Gastrocnemius medialis (tissue), 4 donors: ENCODE measurements around the gene PTPRN2. TPM values are rescaled to one million over a fixed set of nuclear protein-coding genes. Genes with fewer than 3 reads are reported as not detected.

Experiments used
- ATAC-seq, 2 donors: fragments of 150-250 bp; one replicate each; pipeline ENCODE4 v1.9.1; 2016
- DNase-seq, 2 donors: peaks; one replicate each; pipeline ENCODE4 v3.0.0-alpha.2; 2019
- H3K27ac ChIP-seq, 4 donors: fragments of 200-600 bp; sonication (generic); 1 replicate in 1 of 4; 2 replicates in 3 of 4; pipeline ENCODE4 v1.5.1; 2016 to 2018; ENCODE audit warnings: mild to moderate bottlenecking in 2 of 4, moderate library complexity in 1 of 4
- H3K27me3 ChIP-seq, 3 donors: fragments of 200-600 bp; sonication (generic) in 2 of 3; 1 replicate in 1 of 3; 2 replicates in 2 of 3; pipeline versions ENCODE4 v1.5.1 to v1.6.0; 2016 to 2019; ENCODE audit warnings: mild to moderate bottlenecking in 1 of 3, moderate library complexity in 1 of 3
- H3K36me3 ChIP-seq, 2 donors: fragments of 200-600 bp; sonication (generic) in 1 of 2; one replicate each; pipeline ENCODE4 v1.5.1; 2017 to 2018
- H3K4me1 ChIP-seq, 2 donors: fragments of 200-600 bp; sonication (generic) in 1 of 2; one replicate each; pipeline ENCODE4 v1.5.1; 2016 to 2017; ENCODE audit warnings: mild to moderate bottlenecking in 2 of 2
- H3K4me3 ChIP-seq, 4 donors: fragments of 200-600 bp; sonication (generic) in 3 of 4; 1 replicate in 1 of 4; 2 replicates in 3 of 4; pipeline ENCODE4 v1.5.1; 2016 to 2019; ENCODE audit warnings: mild to moderate bottlenecking in 2 of 4
- H3K9me3 ChIP-seq, 3 donors: fragments of 200-600 bp; sonication (generic) in 2 of 3; 1 replicate in 1 of 3; 2 replicates in 2 of 3; pipeline ENCODE4 v1.5.1; 2016 to 2019
- CTCF ChIP-seq, 5 experiments: fragments of 450-650 bp in 3 of 5; fragments of 200-600 bp in 2 of 5; sonication (generic) in 2 of 5; IDR thresholded peaks in 4 of 5; conservative IDR thresholded peaks in 1 of 5; 1 replicate in 4 of 5; 2 replicates in 1 of 5; pipeline ENCODE4 v1.5.1; 2016 to 2019; ENCODE audit warnings: antibody characterized with exemption in 5 of 5, mild to moderate bottlenecking in 3 of 5, moderate library complexity in 3 of 5
- POLR2A ChIP-seq, 2 donors: fragments of 450-650 bp; IDR thresholded peaks; one replicate each; pipeline ENCODE4 v1.6.1; 2017; ENCODE audit warnings: antibody characterized with exemption in 2 of 2, mild to moderate bottlenecking in 2 of 2, moderate library complexity in 2 of 2
- in situ Hi-C, 4 donors: fragments of 200-750 bp; cut with MboI; loops; one replicate each; pipeline versions ENCODE4 v1.15.0 to v1.8.0; 2017; ENCODE audit warnings: low sequenced_read_pairs in 4 of 4
- intact Hi-C: fragments of 100-400 bp; cut with DNase I; formaldehyde crosslinking; loops from one replicate; pipeline ENCODE4 v1.15.1; 2023; ENCODE audit warnings: low total_unique reads
- total RNA-seq, 4 donors: library from RNA; depleted of rRNA; stranded (reverse); fragments of >200 nt; gene quantifications; one replicate each; pipeline versions ENCODE4 v1.1.0 to v1.2.3, GENCODE V29; 2016

PTPRN2 gene
- total RNA-seq, 4 donors from 2014 or later: 0.66 to 0.85 (median 0.81) TPM

- no peak for TF ChIP-seq POLR2A (IDR thresholded peaks at IDR 0.05)
- Histone ChIP-seq H3K36me3 (no peaks in the 10 kb centered on the region), H3K9me3 (no peaks in the 10 kb centered on the region), H3K4me1 (no peaks in the 10 kb centered on the region), H3K27me3 (no peaks in the 10 kb centered on the region), H3K27ac (no peak overlapping the region), H3K4me3 (no peak overlapping the region)
- in situ Hi-C loops (no loop called here), intact Hi-C loops (no loop called here)
- DNase-seq (no peak), ATAC-seq (no peak)
These were observed 285.2 kb downstream of the PTPRN2 start for GRCh38 chr7:158302274-158303070.

- in situ Hi-C loops: no loop called here
- ATAC-seq: no peak
- no peak for TF ChIP-seq CTCF (IDR thresholded peaks at IDR 0.05 in 4 of 5, conservative IDR thresholded peaks at IDR 0.05 in 1 of 5)
- no peak for TF ChIP-seq POLR2A (IDR thresholded peaks at IDR 0.05)
- intact Hi-C loops: no loop called here
- H3K36me3 ChIP-seq: no peaks in the 10 kb centered on the region
- H3K4me3 ChIP-seq: no peak overlapping the region
- H3K9me3 ChIP-seq: no peaks in the 10 kb centered on the region
- no peaks in the 10 kb centered on the region for H3K27me3 ChIP-seq
- no peak for DNase-seq
- H3K4me1 ChIP-seq: no peaks in the 10 kb centered on the region
- H3K27ac ChIP-seq: no peak overlapping the region
These were observed 286.4 kb downstream of the PTPRN2 start for GRCh38 chr7:158301207-158301606.

GRCh38 chr7:158300427-158300826 lies 287.2 kb downstream of the PTPRN2 start:
- TF ChIP-seq CTCF (IDR thresholded peaks at IDR 0.05 in 4 of 5, conservative IDR thresholded peaks at IDR 0.05 in 1 of 5): no peak
- H3K27ac ChIP-seq: no peak overlapping the region
- H3K9me3 ChIP-seq: no peaks in the 10 kb centered on the region
- H3K4me1 ChIP-seq: no peaks in the 10 kb centered on the region
- H3K4me3 ChIP-seq: no peak overlapping the region
- no peaks in the 10 kb centered on the region for H3K36me3 ChIP-seq
- no peak for ATAC-seq
- in situ Hi-C loops: no loop called here
- intact Hi-C loops: no loop called here
- no peak for DNase-seq
- no peaks in the 10 kb centered on the region for H3K27me3 ChIP-seq

DNA sequence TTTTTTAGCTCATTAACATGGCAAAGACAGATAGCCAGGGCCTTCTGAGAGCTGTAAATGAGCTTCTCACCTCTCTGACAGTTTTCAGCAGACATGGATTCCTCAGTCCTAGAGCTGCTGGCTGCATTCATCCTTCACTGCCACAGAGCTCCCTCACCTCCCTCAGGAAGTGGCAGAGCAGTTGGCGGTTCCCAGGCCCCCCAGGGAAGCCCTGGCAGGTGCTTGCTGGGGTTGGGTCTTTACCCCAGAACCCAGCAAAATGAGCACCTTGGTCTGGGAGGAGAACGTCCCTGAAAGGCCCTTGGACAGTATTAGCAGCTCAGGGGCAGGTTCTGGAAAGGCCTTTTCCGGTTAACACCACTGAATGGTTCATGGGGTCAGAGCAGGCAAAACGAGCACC lies 288.0 kb downstream of the PTPRN2 start:
- DNase-seq (no peak), ATAC-seq (no peak)
- intact Hi-C loops (no loop called here), in situ Hi-C loops (no loop called here)
- H3K27me3 ChIP-seq: no peaks in the 10 kb centered on the region
- no peaks in the 10 kb centered on the region for H3K4me1 ChIP-seq
- TF ChIP-seq POLR2A (IDR thresholded peaks at IDR 0.05) (no peak), CTCF (IDR thresholded peaks at IDR 0.05 in 4 of 5, conservative IDR thresholded peaks at IDR 0.05 in 1 of 5) (no peak)
- no peaks in the 10 kb centered on the region for H3K9me3 ChIP-seq
- H3K36me3 ChIP-seq: no peaks in the 10 kb centered on the region
- no peak overlapping the region for H3K27ac ChIP-seq
- no peak overlapping the region for H3K4me3 ChIP-seq

DNA sequence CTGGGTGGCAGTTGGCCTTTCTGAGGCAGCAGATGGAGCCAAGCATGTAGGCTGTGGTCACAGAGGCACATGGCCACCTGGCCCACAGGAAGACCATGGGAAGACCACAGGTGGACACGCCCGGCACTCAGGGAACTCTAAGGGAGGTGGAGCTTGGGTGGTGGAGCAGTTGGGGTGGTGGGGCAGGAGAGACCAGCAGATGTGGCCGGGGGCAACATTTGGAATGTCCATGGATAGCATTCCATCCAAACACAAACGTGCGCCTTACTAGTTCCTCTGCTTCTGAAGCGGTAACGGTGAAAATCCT lies 290.9 kb downstream of the PTPRN2 start:
- no peaks in the 10 kb centered on the region for H3K9me3 ChIP-seq
- no peak overlapping the region for H3K27ac ChIP-seq
- H3K4me1 ChIP-seq: no peaks in the 10 kb centered on the region
- H3K36me3 ChIP-seq: no peaks in the 10 kb centered on the region
- no peaks in the 10 kb centered on the region for H3K27me3 ChIP-seq
- no peak for ATAC-seq
- TF ChIP-seq POLR2A (IDR thresholded peaks at IDR 0.05): no peak
- TF ChIP-seq CTCF (IDR thresholded peaks at IDR 0.05 in 4 of 5, conservative IDR thresholded peaks at IDR 0.05 in 1 of 5): no peak
- in situ Hi-C loops (no loop called here), intact Hi-C loops (no loop called here)
- no peak for DNase-seq
- H3K4me3 ChIP-seq: no peak overlapping the region
